Liver (tissue), 3 donors: ENCODE results near the gene SNAP47.

ENCODE experiments used
- CTCF ChIP-seq: fragments of 150-350 bp; IDR thresholded peaks from 2 replicates; pipeline ENCODE4 v1.5.1; 2017; ENCODE audit warnings: improper control_type of control experiment, low read depth, low read length; ENCODE audit not compliant: missing input control
- EGR1 ChIP-seq, 2 donors: IDR thresholded peaks; 2 replicates each; pipeline ENCODE4 v1.6.1; 2016 to 2018; ENCODE audit warnings: antibody characterized with exemption in 2 of 2, low read depth in 2 of 2
- GABPA ChIP-seq, 2 donors: IDR thresholded peaks in 1 of 2; conservative IDR thresholded peaks in 1 of 2; 2 replicates each; pipeline ENCODE4 v1.6.1; 2016; ENCODE audit warnings: antibody characterized with exemption in 2 of 2, mild to moderate bottlenecking in 1 of 2, moderate library complexity in 1 of 2
- JUND ChIP-seq, 2 donors: IDR thresholded peaks; 2 replicates each; pipeline ENCODE4 v1.6.1; 2016; ENCODE audit warnings: antibody characterized with exemption in 2 of 2
- MAX ChIP-seq: IDR thresholded peaks from 2 replicates; pipeline ENCODE4 v1.6.1; 2016; ENCODE audit warnings: antibody characterized with exemption
- RAD21 ChIP-seq, 2 donors: IDR thresholded peaks; 2 replicates each; pipeline ENCODE4 v1.6.1; 2016; ENCODE audit warnings: antibody characterized with exemption in 2 of 2, mild to moderate bottlenecking in 2 of 2
- REST ChIP-seq: IDR thresholded peaks from 2 replicates; pipeline ENCODE4 v1.6.1; 2016; ENCODE audit warnings: antibody characterized with exemption, mild to moderate bottlenecking
- ZBTB33 ChIP-seq: IDR thresholded peaks from 2 replicates; pipeline ENCODE4 v1.6.1; 2016; ENCODE audit warnings: antibody characterized with exemption
- donor health status: healthy.
- donor health status: healthy.

GRCh38 chr1:227761621-227762230, 26.5 kb downstream of the SNAP47 start:
- TF ChIP-seq CTCF (no peak), JUND (IDR thresholded peaks at IDR 0.05) (no peak), ZBTB33 (no peak), MAX (no peak), EGR1 (IDR thresholded peaks at IDR 0.05; ENCODE audit: low read depth in 2 of 2) (no peak), GABPA (IDR thresholded peaks at IDR 0.05 in 1 of 2, conservative IDR thresholded peaks at IDR 0.05 in 1 of 2) (no peak), REST (no peak), RAD21 (IDR thresholded peaks at IDR 0.05) (no peak)
